ENCODE results near the gene THSD4. TPM values are rescaled to one million over a fixed set of nuclear protein-coding genes. Genes with fewer than 3 reads are reported as not detected.
"Not testable (repeated sequence)": the region's sequence is repeated elsewhere in the genome, so short reads cannot be mapped to it uniquely, and the experiment has no call there.

THSD4 gene
- total RNA-seq, 3 donors from 2014 or later = 18.3 to 46.2 (median 27.1) TPM

GRCh38 chr15:71261418-71261817, 146.1 kb downstream of the THSD4 start:
- Histone ChIP-seq H3K9me3 (no peaks in the 10 kb centered on the region), H3K4me3 (no peak overlapping the region), H3K36me3 (ENCODE audit: low read depth) (no peaks in the 10 kb centered on the region), H3K4me1 (ENCODE audit: low read depth) (no peaks in the 10 kb centered on the region)
- TF ChIP-seq CTCF (IDR thresholded peaks at IDR 0.05) = no peak
- no peak for DNase-seq
- no peak for ATAC-seq
- intact Hi-C loops (cut with DNase I, micrococcal nuclease) = no loop called here

- no peak overlapping the region for H3K4me3 ChIP-seq
- no peaks in the 10 kb centered on the region for H3K36me3 ChIP-seq (ENCODE audit: low read depth)
- intact Hi-C loops (cut with DNase I, micrococcal nuclease) = no loop called here
- no peaks in the 10 kb centered on the region for H3K9me3 ChIP-seq
- TF ChIP-seq CTCF (IDR thresholded peaks at IDR 0.05) = no peak
- ATAC-seq = no peak
- DNase-seq = no peak
- H3K4me1 ChIP-seq (ENCODE audit: low read depth) = no peaks in the 10 kb centered on the region
Observed at GRCh38 chr15:71261909-71262308, 146.6 kb downstream of the THSD4 start.

- H3K4me3 ChIP-seq = no peak overlapping the region
- H3K4me1 ChIP-seq (ENCODE audit: low read depth) = no peaks in the 10 kb centered on the region
- no peaks in the 10 kb centered on the region for H3K9me3 ChIP-seq
- no peaks in the 10 kb centered on the region for H3K36me3 ChIP-seq (ENCODE audit: low read depth)
- no peak for TF ChIP-seq CTCF (IDR thresholded peaks at IDR 0.05)
- DNase-seq = no peak
- ATAC-seq = no peak
- intact Hi-C loops (cut with DNase I, micrococcal nuclease) = no loop called here
Observed at GRCh38 chr15:71262599-71262998, 147.3 kb downstream of the THSD4 start.

- H3K36me3 ChIP-seq (ENCODE audit: low read depth); H3K4me3 ChIP-seq; intact Hi-C loops (cut with DNase I, micrococcal nuclease); H3K9me3 ChIP-seq; ATAC-seq; DNase-seq; H3K4me1 ChIP-seq (ENCODE audit: low read depth): not testable (repeated sequence)
Observed at GRCh38 chr15:71265606-71266005, 150.3 kb downstream of the THSD4 start.

- TF ChIP-seq CTCF (IDR thresholded peaks at IDR 0.05) = no peak
- intact Hi-C loops (cut with DNase I, micrococcal nuclease) = loop anchor here in 1 of 2 donors (10.0 kb wide), 1 partner anchor 63 kb away; no protein-coding TSS in a partner anchor
- no peaks in the 10 kb centered on the region for H3K36me3 ChIP-seq (ENCODE audit: low read depth)
- H3K4me1 ChIP-seq (ENCODE audit: low read depth) = peaks cover 4% of the 10 kb centered on the region
- DNase-seq (no peak), ATAC-seq (peak; percentile 62)
- no peaks in the 10 kb centered on the region for H3K9me3 ChIP-seq
- H3K4me3 ChIP-seq = no peak overlapping the region
Observed at GRCh38 chr15:71271327-71271726, 156.1 kb downstream of the THSD4 start.

- DNase-seq = no peak
- Histone ChIP-seq H3K36me3 (ENCODE audit: low read depth) (no peaks in the 10 kb centered on the region), H3K4me3 (no peak overlapping the region), H3K4me1 (ENCODE audit: low read depth) (peaks cover 4% of the 10 kb centered on the region), H3K9me3 (no peaks in the 10 kb centered on the region)
- TF ChIP-seq CTCF (IDR thresholded peaks at IDR 0.05) = no peak
- intact Hi-C loops (cut with DNase I, micrococcal nuclease) = loop anchor here in 1 of 2 donors (10.0 kb wide), 1 partner anchor 62 kb away; no protein-coding TSS in a partner anchor
- no peak for ATAC-seq
Observed at GRCh38 chr15:71272932-71273331, 157.7 kb downstream of the THSD4 start.

Measured in mucosa of descending colon (tissue), 3 donors.